Stimulated activated CD4-positive, alpha-beta T cell treated with anti-CD3 and anti-CD28 coated beads, Interleukin-15, amount 100 ng/mL, for 48 hours (primary cell): ENCODE results near the gene NME5.
A peak's percentile ranks its signal among the peaks of the same experiment; 100 is the strongest.
"Not testable (repeated sequence)": the region's sequence is repeated elsewhere in the genome, so short reads cannot be mapped to it uniquely, and the experiment has no call there.

Experiments used
- DNase-seq, 2 donors: peaks; one replicate each; pipeline ENCODE4 v3.0.0-alpha.2; 2020; ENCODE audit warnings: low read depth in 2 of 2

NME5 gene

GRCh38 chr5:138138949-138139780, at the start of gene NME5:
Gene NME5, minus strand, starts transcription at chr5:138139428. Its CDS starts 648 bp downstream, at chr5:138138780.
- DNase-seq, result no peak

- DNase-seq, result no peak
These were observed 49.4 kb upstream of the NME5 start for GRCh38 chr5:138188626-138189025.

GRCh38 chr5:138186002-138186447, 46.8 kb upstream of the NME5 start:
- no peak for DNase-seq

- no peak for DNase-seq
These were observed 43.6 kb upstream of the NME5 start for GRCh38 chr5:138182808-138183207.

GRCh38 chr5:138180841-138181240, 41.6 kb upstream of the NME5 start:
- DNase-seq, result no peak

- no peak for DNase-seq
These were observed 41.1 kb upstream of the NME5 start for GRCh38 chr5:138180183-138180782.

GRCh38 chr5:138179277-138179857, 40.1 kb upstream of the NME5 start:
- no peak for DNase-seq

- DNase-seq, result peak; percentile 86 to 90
These were observed 39.5 kb upstream of the NME5 start, which contains the start of the genes BRD8 and KIF20A for GRCh38 chr5:138178516-138179276. Gene BRD8, minus strand, starts transcription at chr5:138178630. Its CDS starts 16 bp downstream, at chr5:138178614. Gene KIF20A, plus strand, starts transcription at chr5:138179112. Its CDS starts 569 bp downstream, at chr5:138179681.

GRCh38 chr5:138177941-138178515, 38.8 kb upstream of the NME5 start:
- DNase-seq, result no peak

- DNase-seq, result no peak
These were observed 31.1 kb upstream of the NME5 start for GRCh38 chr5:138170299-138170698.

- DNase-seq, result no peak
These were observed 29.9 kb upstream of the NME5 start for GRCh38 chr5:138169124-138169523.

GRCh38 chr5:138163721-138164120, 24.5 kb upstream of the NME5 start:
- DNase-seq, result no peak

GRCh38 chr5:138160706-138161105, 21.5 kb upstream of the NME5 start:
- no peak for DNase-seq

GRCh38 chr5:138159666-138160065, 20.4 kb upstream of the NME5 start:
- no peak for DNase-seq

GRCh38 chr5:138157626-138158025, 18.4 kb upstream of the NME5 start:
- no peak for DNase-seq

- DNase-seq, result not testable (repeated sequence)
These were observed 16.7 kb upstream of the NME5 start for GRCh38 chr5:138155977-138156376.

- no peak for DNase-seq
These were observed 10.3 kb upstream of the NME5 start for GRCh38 chr5:138149530-138149929.

- no peak for DNase-seq
These were observed 9.6 kb upstream of the NME5 start for GRCh38 chr5:138148811-138149210.

GRCh38 chr5:138143578-138143977, 4.3 kb upstream of the NME5 start:
- DNase-seq, result not testable (repeated sequence)

- DNase-seq, result no peak
These were observed 2.5 kb upstream of the NME5 start for GRCh38 chr5:138141734-138142133.

GRCh38 chr5:138140268-138140667, 1.0 kb upstream of the NME5 start:
- no peak for DNase-seq

- DNase-seq, result no peak
These were observed 508 bp upstream of the NME5 start for GRCh38 chr5:138139781-138140090.
